Stimulated activated CD8-positive, alpha-beta memory T cell treated with anti-CD3 and anti-CD28 coated beads, Interleukin-2, amount 100 ng/mL, for 48 hours (primary cell): ENCODE data around the gene MBTD1.

ENCODE experiments used
- DNase-seq, 2 donors: peaks; one replicate each; pipeline ENCODE4 v3.0.0-alpha.2; 2020; ENCODE audit warnings: low read depth in 2 of 2

Gene MBTD1

DNA sequence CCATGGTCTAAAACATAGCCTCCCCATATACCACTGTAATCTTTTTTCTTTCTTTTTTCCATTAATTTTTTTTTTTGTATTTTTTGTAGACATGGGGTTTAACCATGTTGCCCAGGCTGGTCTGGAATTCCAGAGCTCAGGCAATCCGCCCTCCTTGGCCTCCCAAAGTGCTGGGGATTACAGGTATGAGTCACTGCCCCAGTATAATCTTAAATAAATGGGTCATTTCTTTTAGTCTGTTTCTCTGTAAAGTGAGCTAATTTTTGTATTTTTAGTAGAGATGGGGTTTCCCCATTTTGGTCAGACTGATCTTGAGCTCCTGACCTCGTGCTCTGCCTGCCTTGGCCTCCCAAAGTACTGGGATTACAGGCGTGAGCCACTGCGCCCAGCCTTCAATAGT is 112.2 kb downstream of the MBTD1 start:
- no peak for DNase-seq

DNA sequence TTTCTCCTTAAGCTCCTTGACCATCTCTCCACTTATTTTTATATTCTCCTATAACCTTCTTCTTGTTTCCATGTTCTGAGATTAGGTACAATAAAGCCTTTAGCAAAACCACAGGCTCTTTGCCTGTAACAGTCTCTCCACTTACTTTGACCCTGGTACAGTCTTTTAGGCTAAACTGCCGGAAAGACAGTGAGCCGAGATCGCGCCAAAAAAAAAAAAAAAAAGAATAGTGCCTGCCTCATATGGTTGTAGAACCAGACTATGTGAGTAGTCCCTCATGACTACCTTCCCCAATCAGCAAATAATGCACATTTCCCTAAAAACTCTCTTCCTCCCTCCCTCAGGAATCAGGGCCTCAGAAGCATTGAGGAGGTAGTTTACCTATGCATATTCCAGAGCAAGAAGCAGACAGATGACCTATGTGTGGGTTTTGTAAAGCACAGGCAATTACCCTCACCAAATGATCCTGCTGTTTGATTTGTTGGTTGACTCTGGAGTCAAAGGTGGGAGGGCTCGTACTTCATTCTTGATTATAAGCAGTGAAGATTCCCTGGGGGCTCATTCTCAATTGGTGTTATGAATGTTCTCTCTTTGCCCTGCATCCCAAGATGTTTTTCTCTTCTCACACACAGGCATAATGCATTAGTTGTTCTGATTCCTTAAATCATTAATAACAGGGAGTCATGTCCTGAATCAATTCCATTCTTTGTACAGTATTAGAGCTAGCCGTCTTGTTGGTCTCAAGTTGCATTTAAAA is 115.4 kb downstream of the MBTD1 start:
- DNase-seq = no peak

DNA sequence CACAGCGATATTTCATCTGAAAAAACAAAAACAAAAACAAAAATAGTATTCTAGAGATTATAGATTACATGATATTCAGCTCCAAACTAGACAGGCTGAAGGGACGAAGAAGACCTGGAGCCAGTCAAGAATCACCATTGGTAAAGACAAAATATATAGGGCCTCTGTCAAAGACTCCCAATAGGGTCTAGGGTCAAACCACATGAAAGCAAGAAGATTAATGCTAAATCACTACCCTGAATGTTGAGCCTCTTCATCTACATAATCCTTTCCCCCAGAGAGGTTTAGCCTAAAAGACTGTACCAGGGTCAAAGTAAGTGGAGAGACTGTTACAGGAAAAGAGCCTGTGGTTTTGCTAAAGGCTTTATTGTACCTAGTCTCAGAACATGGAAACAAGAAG is 117.3 kb downstream of the MBTD1 start:
- DNase-seq = no peak

DNA sequence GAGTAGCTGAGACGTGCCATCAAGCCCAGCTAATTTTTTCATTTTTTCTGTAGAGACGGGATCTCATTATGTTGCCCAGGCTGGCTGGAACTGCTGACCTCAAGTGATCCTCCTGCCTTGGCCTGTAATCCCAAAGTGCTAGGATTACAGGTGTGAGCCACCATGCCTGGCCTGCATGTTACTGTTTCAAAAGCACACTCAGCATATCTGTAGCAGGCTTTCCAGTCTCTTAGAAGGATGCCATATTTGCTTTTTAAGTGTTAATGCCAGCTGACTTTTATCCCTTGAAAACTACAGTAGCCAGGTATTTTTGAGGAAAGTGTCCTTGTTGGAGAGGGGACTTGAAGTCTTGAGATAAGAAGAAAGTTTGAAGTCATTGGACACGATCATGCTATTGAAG is 123.9 kb downstream of the MBTD1 start:
- no peak for DNase-seq

DNA sequence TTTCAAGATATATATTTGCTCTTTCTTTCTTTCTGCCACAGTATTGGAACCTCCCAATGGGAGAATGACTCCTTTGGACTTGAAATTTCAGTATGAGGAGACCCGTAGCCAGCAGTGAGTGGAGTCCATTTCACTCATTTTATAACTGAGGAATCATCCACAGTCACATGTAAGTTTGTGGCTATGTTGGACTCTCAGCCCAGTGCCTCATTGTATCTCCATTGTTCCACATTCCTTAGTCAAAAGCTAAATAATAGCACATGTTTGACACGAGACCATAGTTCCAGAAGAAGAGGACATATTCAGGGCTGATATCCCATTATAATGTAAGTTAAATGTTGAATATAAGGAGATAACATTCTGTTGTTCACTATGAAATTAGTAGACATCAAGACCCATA is 126.5 kb downstream of the MBTD1 start:
- DNase-seq = no peak

DNA sequence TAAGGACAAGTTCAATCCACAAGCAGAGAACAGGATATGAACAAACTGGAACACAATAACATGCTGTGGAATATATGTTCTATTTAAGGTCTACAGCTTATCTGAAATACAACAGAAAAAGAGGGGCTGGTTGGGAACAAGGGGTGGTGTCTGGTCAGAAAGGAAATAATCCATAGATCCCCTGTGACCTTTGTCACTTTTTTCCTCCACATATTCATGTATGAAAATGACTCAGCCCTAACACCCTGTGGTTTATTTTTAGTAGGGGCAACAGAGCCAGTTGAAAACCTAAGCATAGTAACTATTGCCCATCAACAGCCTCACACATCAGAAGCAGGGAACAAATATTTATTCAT is 126.9 kb downstream of the MBTD1 start:
- DNase-seq = no peak

DNA sequence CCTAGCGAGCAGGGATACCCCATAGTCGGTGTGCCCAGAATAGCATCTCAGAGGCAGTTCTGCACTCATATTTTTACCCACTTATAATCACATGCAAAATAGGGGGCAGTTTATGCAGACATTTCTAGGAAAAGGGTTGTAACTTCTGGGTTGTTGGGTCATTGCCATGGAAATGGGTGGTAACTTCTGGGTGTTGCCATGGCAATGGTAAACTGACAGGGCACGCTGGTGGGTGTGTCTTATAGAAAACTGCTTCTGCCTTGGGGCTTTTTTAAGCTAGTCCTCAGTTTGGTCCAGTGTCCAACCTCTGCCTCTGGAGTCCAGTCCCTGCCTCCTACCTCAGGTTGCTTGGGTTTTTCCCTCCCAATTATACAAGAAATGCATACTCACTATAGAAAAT is 131.8 kb downstream of the MBTD1 start:
- no peak for DNase-seq
